Measurements from ENCODE around the gene P2RX6. TPM values are rescaled to one million over a fixed set of nuclear protein-coding genes. Genes with fewer than 3 reads are reported as not detected.

The P2RX6 gene
- total and polyA plus RNA-seq, 4 donors: 1.6 to 8.4 (median 3.5) TPM

DNA sequence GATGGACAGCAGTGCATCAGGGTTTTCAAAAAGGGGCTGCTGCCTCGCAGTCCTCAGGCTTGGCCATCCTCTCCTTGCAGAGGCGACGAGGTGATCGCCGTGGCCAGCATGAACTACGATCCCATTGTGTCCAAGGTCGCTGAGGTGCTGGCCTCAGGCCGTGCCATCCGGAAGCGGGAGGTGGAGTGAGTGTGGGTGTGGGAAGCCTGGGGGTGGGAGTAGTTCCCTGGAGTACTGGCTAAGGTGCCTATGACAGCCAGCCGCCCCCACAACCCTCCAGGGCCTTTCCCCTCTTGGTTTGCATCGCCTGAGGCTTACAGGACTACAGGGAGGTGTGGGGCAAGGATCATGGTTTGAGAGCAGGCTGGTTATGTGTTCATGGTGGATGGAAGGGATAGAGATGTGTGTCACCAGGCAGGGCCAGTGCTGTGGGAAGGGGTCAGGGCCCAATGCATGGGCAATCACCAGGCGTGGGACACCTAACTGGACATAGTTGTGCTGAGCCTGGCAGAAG is 35.0 kb upstream of the P2RX6 start:
- no peak for DNase-seq (ENCODE audit: low read depth in 4 of 6, low spot score in 6 of 6)
- peak overlapping the region; percentile 28 for H3K4me3 ChIP-seq (ENCODE audit: low read depth, low read length)
- H3K27ac ChIP-seq (ENCODE audit: low read depth, low read length): no peak overlapping the region
- no peaks in the 10 kb centered on the region for H3K9me3 ChIP-seq (ENCODE audit: control insufficient read depth, insufficient read depth, low read length)
- peaks cover 43% of the 10 kb centered on the region for H3K4me1 ChIP-seq (ENCODE audit: control insufficient read depth, insufficient read depth, low read length)
- WGBS (ENCODE audit: insufficient coverage): 32% methylated on average over 11 of the region's 13 CpGs
- H3K36me3 ChIP-seq (ENCODE audit: control insufficient read depth, insufficient read depth, low read length): peaks cover 32% of the 10 kb centered on the region
- H3K27me3 ChIP-seq (ENCODE audit: control insufficient read depth, insufficient read depth, low read length): no peaks in the 10 kb centered on the region

DNA sequence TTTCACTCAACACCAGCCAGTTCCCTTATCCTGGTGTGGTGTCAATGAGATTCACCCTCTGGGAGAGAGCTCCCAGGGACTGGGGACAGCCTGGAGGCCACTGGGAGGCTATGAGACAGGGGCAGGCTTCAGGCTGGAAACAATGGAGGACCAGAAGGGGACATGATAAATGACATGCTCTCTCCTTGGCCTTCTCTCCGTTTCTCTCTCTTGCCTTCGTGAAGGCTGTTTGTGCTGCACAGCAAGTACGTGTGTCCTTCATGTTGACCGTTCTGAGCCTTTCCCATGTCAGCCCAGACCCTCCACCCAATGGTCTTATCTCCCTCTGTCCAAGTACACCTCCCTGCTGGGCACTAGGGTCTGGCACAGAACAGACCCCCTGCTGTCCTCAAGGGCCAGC is 34.4 kb upstream of the P2RX6 start:
- Histone ChIP-seq H3K27ac (ENCODE audit: low read depth, low read length) (no peak overlapping the region), H3K4me1 (ENCODE audit: control insufficient read depth, insufficient read depth, low read length) (peaks cover 43% of the 10 kb centered on the region), H3K36me3 (ENCODE audit: control insufficient read depth, insufficient read depth, low read length) (peaks cover 35% of the 10 kb centered on the region), H3K27me3 (ENCODE audit: control insufficient read depth, insufficient read depth, low read length) (no peaks in the 10 kb centered on the region), H3K4me3 (ENCODE audit: low read depth, low read length) (no peak overlapping the region), H3K9me3 (ENCODE audit: control insufficient read depth, insufficient read depth, low read length) (no peaks in the 10 kb centered on the region)
- WGBS (ENCODE audit: insufficient coverage): 62% methylated on average over 4 of the region's 4 CpGs
- no peak for DNase-seq (ENCODE audit: low read depth in 4 of 6, low spot score in 6 of 6)

- H3K27me3 ChIP-seq (ENCODE audit: control insufficient read depth, insufficient read depth, low read length): no peaks in the 10 kb centered on the region
- DNase-seq (ENCODE audit: low read depth in 4 of 6, low spot score in 6 of 6): no peak
- WGBS (ENCODE audit: insufficient coverage): 93% methylated on average over 4 of the region's 10 CpGs
- peaks cover 34% of the 10 kb centered on the region for H3K36me3 ChIP-seq (ENCODE audit: control insufficient read depth, insufficient read depth, low read length)
- peaks cover 43% of the 10 kb centered on the region for H3K4me1 ChIP-seq (ENCODE audit: control insufficient read depth, insufficient read depth, low read length)
- peak overlapping the region; percentile 87 for H3K4me3 ChIP-seq (ENCODE audit: low read depth, low read length)
- peak overlapping the region; percentile 91 for H3K27ac ChIP-seq (ENCODE audit: low read depth, low read length)
- no peaks in the 10 kb centered on the region for H3K9me3 ChIP-seq (ENCODE audit: control insufficient read depth, insufficient read depth, low read length)
Observed at GRCh38 chr22:20980938-20981722, 33.8 kb upstream of the P2RX6 start.

DNA sequence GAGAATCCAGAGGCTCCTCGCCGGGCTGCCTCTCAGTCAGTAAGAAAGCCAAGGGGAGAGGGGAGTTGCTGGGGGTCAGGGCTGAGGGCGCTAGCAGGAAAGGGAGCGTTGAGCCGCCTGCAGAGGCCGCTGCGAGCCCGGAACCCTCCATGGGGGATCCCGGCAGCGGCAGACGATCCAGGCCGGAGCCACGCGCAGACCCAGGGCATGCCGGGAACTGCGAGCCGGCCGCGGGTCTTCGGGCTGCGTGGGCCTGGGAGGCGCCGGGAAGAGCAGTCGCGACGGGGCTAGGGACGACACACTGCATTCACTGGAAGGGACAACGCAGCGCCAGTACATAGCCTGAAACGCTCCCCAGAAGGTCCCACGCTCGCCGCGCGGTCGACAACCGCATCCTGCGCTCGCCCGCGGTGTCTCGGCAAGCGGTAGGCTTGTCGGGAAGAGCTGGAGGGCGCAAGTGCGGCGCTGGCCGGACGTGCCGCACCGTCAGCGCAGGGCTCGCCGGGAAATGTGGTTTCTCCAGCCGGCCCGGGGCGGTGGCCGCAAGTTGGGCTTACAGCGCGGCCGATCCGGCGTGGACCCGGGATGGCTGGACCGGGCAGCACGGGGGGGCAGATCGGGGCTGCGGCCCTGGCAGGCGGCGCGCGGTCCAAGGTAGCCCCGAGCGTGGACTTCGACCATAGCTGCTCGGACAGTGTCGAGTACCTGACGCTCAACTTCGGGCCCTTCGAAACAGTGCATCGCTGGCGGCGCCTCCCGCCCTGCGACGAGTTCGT is 33.0 kb upstream of the P2RX6 start, which contains the start of gene LZTR1:
Gene LZTR1 (plus strand): TSS at position 511 of the 776 bp plus-strand sequence. CDS start 75 bp downstream, at position 586.
- peak within 1 kb of the TSS; percentile 91 for H3K27ac ChIP-seq (ENCODE audit: low read depth, low read length)
- no peaks in the 10 kb centered on the region for H3K9me3 ChIP-seq (ENCODE audit: control insufficient read depth, insufficient read depth, low read length)
- no peaks in the 10 kb centered on the region for H3K27me3 ChIP-seq (ENCODE audit: control insufficient read depth, insufficient read depth, low read length)
- peak within 1 kb of the TSS; percentile 87 for H3K4me3 ChIP-seq (ENCODE audit: low read depth, low read length)
- WGBS (ENCODE audit: insufficient coverage): under 1% methylated on average over 87 of the region's 87 CpGs
- peaks cover 43% of the 10 kb centered on the region for H3K4me1 ChIP-seq (ENCODE audit: control insufficient read depth, insufficient read depth, low read length)
- H3K36me3 ChIP-seq (ENCODE audit: control insufficient read depth, insufficient read depth, low read length): peaks cover 27% of the 10 kb centered on the region
- peak; percentile 65 to 95 (median 84) for DNase-seq (ENCODE audit: low read depth in 4 of 6, low spot score in 6 of 6)

DNA sequence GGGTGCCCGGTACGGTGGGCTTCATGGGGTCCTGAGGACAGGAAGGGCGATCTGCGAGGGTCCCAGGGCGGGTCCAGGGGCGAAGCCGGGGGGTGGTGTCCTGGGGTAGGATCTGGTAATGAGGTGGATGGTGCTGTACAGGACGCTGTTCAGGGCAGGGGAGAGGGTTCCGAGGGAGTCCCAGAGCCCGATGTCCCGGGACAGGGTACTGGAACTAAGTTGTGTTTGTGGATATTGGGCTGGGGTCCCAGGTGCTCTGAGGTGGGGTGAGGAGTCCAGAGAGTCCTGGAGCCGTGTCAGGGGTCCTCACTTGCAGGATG is 32.4 kb upstream of the P2RX6 start:
- Histone ChIP-seq H3K9me3 (ENCODE audit: control insufficient read depth, insufficient read depth, low read length) (no peaks in the 10 kb centered on the region), H3K27me3 (ENCODE audit: control insufficient read depth, insufficient read depth, low read length) (no peaks in the 10 kb centered on the region), H3K4me3 (ENCODE audit: low read depth, low read length) (peak overlapping the region; percentile 87), H3K4me1 (ENCODE audit: control insufficient read depth, insufficient read depth, low read length) (peaks cover 43% of the 10 kb centered on the region), H3K36me3 (ENCODE audit: control insufficient read depth, insufficient read depth, low read length) (peaks cover 31% of the 10 kb centered on the region), H3K27ac (ENCODE audit: low read depth, low read length) (peak overlapping the region; percentile 40)
- no peak for DNase-seq (ENCODE audit: low read depth in 4 of 6, low spot score in 6 of 6)
- WGBS (ENCODE audit: insufficient coverage): 1% methylated on average over 12 of the region's 12 CpGs

DNA sequence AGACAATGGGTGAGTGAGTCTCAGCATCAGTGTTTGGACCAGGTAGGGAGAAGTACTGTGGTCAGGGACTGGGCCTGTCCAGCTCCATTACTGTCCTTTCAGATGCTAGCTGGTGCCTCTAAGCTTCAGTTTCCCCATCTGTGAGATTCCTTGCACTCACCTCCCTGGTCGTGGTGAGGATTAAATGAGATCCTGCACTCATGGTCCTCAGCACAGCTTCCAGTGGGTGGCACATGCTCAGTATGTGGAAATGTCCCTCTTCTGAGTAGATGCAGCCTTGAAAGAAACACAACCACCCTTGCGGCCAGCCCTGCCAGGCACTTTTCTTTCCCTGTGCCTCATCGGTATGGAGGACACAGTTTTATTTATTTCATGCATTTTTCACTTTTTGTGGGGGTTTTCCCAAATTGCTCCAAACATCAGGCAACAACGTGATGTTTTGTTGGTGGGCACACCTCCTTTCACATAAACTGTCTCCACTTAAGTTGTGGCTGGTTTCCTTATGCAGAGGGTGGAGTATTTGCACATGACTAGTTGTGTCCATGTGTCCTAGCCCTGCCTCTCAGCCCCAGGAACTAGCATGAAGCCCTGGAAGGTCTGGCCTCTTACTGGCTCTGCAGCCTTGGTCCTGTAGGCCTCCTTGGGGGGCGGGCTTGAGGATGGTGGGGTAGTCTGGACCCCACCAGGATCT is 31.7 kb upstream of the P2RX6 start:
- Histone ChIP-seq H3K27ac (ENCODE audit: low read depth, low read length) (no peak overlapping the region), H3K9me3 (ENCODE audit: control insufficient read depth, insufficient read depth, low read length) (no peaks in the 10 kb centered on the region), H3K4me3 (ENCODE audit: low read depth, low read length) (peak overlapping the region; percentile 87), H3K36me3 (ENCODE audit: control insufficient read depth, insufficient read depth, low read length) (peaks cover 37% of the 10 kb centered on the region), H3K4me1 (ENCODE audit: control insufficient read depth, insufficient read depth, low read length) (peaks cover 43% of the 10 kb centered on the region), H3K27me3 (ENCODE audit: control insufficient read depth, insufficient read depth, low read length) (no peaks in the 10 kb centered on the region)
- 95% methylated on average over 4 of the region's 5 CpGs for WGBS (ENCODE audit: insufficient coverage)
- no peak for DNase-seq (ENCODE audit: low read depth in 4 of 6, low spot score in 6 of 6)

- Histone ChIP-seq H3K36me3 (ENCODE audit: control insufficient read depth, insufficient read depth, low read length) (peaks cover 61% of the 10 kb centered on the region), H3K27ac (ENCODE audit: low read depth, low read length) (no peak overlapping the region), H3K27me3 (ENCODE audit: control insufficient read depth, insufficient read depth, low read length) (no peaks in the 10 kb centered on the region), H3K4me1 (ENCODE audit: control insufficient read depth, insufficient read depth, low read length) (peaks cover 24% of the 10 kb centered on the region), H3K9me3 (ENCODE audit: control insufficient read depth, insufficient read depth, low read length) (no peaks in the 10 kb centered on the region), H3K4me3 (ENCODE audit: low read depth, low read length) (no peak overlapping the region)
- WGBS (ENCODE audit: insufficient coverage): 97% methylated on average over 7 of the region's 7 CpGs
- DNase-seq (ENCODE audit: low read depth in 4 of 6, low spot score in 6 of 6): no peak
Observed at GRCh38 chr22:20985720-20986119, 29.2 kb upstream of the P2RX6 start.

DNA sequence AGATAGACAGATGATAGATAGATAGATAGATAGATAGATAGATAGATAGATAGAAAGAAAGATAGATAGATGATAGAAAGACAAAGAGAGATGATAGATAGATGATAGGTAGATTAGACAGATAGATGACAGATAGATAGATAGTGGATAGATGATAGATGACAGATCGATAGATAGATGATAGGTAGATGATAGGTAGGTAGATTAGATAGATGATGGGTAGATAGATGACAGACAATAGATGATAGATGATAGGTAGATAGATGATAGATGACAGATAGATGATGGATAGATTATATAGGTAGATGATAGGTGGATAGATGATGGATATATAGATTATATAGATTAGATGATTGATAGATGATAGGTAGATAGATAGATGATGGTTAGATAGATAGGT is 28.6 kb upstream of the P2RX6 start:
- peaks cover 17% of the 10 kb centered on the region for H3K4me1 ChIP-seq (ENCODE audit: control insufficient read depth, insufficient read depth, low read length)
- no peaks in the 10 kb centered on the region for H3K9me3 ChIP-seq (ENCODE audit: control insufficient read depth, insufficient read depth, low read length)
- DNase-seq (ENCODE audit: low read depth in 4 of 6, low spot score in 6 of 6): no peak
- H3K4me3 ChIP-seq (ENCODE audit: low read depth, low read length): no peak overlapping the region
- H3K36me3 ChIP-seq (ENCODE audit: control insufficient read depth, insufficient read depth, low read length): peaks cover 68% of the 10 kb centered on the region
- WGBS (ENCODE audit: insufficient coverage): 100% methylated on average over 1 of the region's 1 CpG
- H3K27ac ChIP-seq (ENCODE audit: low read depth, low read length): no peak overlapping the region
- no peaks in the 10 kb centered on the region for H3K27me3 ChIP-seq (ENCODE audit: control insufficient read depth, insufficient read depth, low read length)

- Histone ChIP-seq H3K27ac (ENCODE audit: low read depth, low read length) (no peak overlapping the region), H3K36me3 (ENCODE audit: control insufficient read depth, insufficient read depth, low read length) (peaks cover 77% of the 10 kb centered on the region), H3K9me3 (ENCODE audit: control insufficient read depth, insufficient read depth, low read length) (no peaks in the 10 kb centered on the region), H3K4me1 (ENCODE audit: control insufficient read depth, insufficient read depth, low read length) (peaks cover 13% of the 10 kb centered on the region), H3K4me3 (ENCODE audit: low read depth, low read length) (no peak overlapping the region), H3K27me3 (ENCODE audit: control insufficient read depth, insufficient read depth, low read length) (no peaks in the 10 kb centered on the region)
- WGBS (ENCODE audit: insufficient coverage): 95% methylated on average over 14 of the region's 14 CpGs
- no peak for DNase-seq (ENCODE audit: low read depth in 4 of 6, low spot score in 6 of 6)
Observed at GRCh38 chr22:20987375-20987774, 27.6 kb upstream of the P2RX6 start.

All from spinal cord (tissue), 10 donors.